ENCODE data around the gene FLG2.
"Not testable (repeated sequence)": the region's sequence is repeated elsewhere in the genome, so short reads cannot be mapped to it uniquely, and the experiment has no call there.

The FLG2 gene

GRCh38 chr1:152309955-152310354 lies 49.9 kb downstream of the FLG2 start:
- TF ChIP-seq CTCF (IDR thresholded peaks at IDR 0.05; ENCODE audit: insufficient read depth, low read length, poor library complexity, severe bottlenecking), result no peak
- DNase-seq (ENCODE audit: extremely low read depth, insufficient read length), result no peak
- H3K36me3 ChIP-seq (ENCODE audit: control insufficient read depth, insufficient read depth, low read length), result no peaks in the 10 kb centered on the region
- H3K4me3 ChIP-seq (replicated peaks; ENCODE audit: low read depth, low read length), result no peak overlapping the region
- H3K27me3 ChIP-seq (replicated peaks; ENCODE audit: control insufficient read depth, insufficient read depth, low read length), result no peaks in the 10 kb centered on the region

- H3K36me3 ChIP-seq (ENCODE audit: control insufficient read depth, insufficient read depth, low read length); H3K4me3 ChIP-seq (replicated peaks; ENCODE audit: low read depth, low read length); DNase-seq (ENCODE audit: extremely low read depth, insufficient read length); H3K27me3 ChIP-seq (replicated peaks; ENCODE audit: control insufficient read depth, insufficient read depth, low read length): not testable (repeated sequence)
Observed at GRCh38 chr1:152309320-152309901, 50.4 kb downstream of the FLG2 start.

GRCh38 chr1:152308758-152309157 lies 51.0 kb downstream of the FLG2 start:
- not testable (repeated sequence) for H3K4me3 ChIP-seq (replicated peaks; ENCODE audit: low read depth, low read length); H3K36me3 ChIP-seq (ENCODE audit: control insufficient read depth, insufficient read depth, low read length); DNase-seq (ENCODE audit: extremely low read depth, insufficient read length); H3K27me3 ChIP-seq (replicated peaks; ENCODE audit: control insufficient read depth, insufficient read depth, low read length)

DNA sequence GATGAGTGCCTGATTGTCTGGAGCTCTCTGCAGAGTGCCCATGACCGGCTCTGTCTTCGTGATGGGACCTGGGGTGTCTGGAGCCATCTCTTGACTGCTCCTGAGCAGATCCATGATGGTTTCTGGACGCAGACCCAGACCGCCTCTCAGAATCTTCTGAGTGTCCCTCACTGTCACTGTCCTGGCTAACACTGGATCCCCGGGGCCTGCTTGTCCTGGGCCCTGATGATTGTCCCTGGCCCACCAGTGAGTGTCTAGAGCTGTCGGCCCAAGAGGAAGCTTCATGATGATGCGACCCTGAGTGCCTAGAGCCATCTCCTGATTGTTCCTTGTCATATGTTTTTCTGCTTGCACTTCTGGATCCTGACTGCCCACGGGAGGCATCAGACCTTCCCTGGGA lies 51.8 kb downstream of the FLG2 start:
- H3K4me3 ChIP-seq (replicated peaks; ENCODE audit: low read depth, low read length); DNase-seq (ENCODE audit: extremely low read depth, insufficient read length); H3K27me3 ChIP-seq (replicated peaks; ENCODE audit: control insufficient read depth, insufficient read depth, low read length); H3K36me3 ChIP-seq (ENCODE audit: control insufficient read depth, insufficient read depth, low read length): not testable (repeated sequence)

- not testable (repeated sequence) for DNase-seq (ENCODE audit: extremely low read depth, insufficient read length); H3K27me3 ChIP-seq (replicated peaks; ENCODE audit: control insufficient read depth, insufficient read depth, low read length); H3K36me3 ChIP-seq (ENCODE audit: control insufficient read depth, insufficient read depth, low read length); H3K4me3 ChIP-seq (replicated peaks; ENCODE audit: low read depth, low read length)
Observed at GRCh38 chr1:152306123-152306522, 53.7 kb downstream of the FLG2 start.

DNA sequence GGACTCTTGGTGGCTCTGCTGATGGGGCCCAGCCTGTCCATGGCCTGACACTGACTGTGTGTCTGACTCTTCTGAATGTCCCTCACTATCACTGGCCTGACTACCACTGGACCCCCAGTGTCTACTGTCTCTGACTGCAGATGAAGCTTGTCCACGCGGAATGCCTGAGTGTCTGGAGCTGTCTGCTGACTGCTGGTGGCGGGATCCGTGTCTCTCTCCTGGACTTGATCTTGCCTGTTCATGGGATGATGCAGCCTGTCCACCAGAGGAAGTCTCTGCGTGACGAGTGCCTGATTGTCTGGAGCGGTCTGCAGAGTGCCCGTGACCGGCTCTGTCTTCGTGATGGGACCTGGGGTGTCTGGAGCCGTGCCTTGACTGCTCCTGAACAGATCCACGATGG lies 55.0 kb downstream of the FLG2 start:
- not testable (repeated sequence) for H3K4me3 ChIP-seq (replicated peaks; ENCODE audit: low read depth, low read length); H3K36me3 ChIP-seq (ENCODE audit: control insufficient read depth, insufficient read depth, low read length); H3K27me3 ChIP-seq (replicated peaks; ENCODE audit: control insufficient read depth, insufficient read depth, low read length); DNase-seq (ENCODE audit: extremely low read depth, insufficient read length)

DNA sequence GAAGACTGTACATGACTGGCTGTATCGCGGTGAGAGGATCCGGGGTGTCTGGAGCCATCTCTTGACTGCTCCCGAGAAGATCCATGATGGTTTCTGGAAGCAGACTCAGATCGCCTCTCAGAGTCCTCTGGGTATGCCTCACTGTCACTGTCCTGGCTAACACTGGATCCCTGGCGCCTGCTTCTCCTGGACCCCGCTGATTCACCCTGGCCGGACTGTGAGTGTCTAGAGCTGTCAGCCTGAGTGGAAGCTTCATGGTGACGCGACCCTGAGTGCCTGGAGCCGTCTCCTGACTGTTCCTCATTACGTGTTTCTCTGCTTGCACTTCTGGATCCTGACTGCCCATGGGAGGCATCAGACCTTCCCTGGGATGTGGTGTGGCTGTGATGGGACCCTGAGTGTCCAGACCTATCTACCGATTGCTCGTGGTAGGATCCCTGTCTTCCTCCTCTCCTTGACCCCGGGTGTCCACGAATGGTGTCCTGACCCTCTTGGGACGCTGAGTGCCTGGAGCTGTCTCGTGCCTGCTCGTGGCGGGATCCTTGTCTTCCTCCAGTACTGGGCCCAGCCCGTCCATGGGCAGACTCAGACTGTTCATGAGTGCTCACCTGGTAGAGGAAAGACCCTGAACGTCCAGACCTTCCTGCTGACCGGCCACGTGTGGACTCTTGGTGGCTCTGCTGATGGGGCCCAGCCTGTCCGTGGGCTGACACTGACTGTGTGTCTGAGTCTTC lies 56.5 kb downstream of the FLG2 start:
- H3K27me3 ChIP-seq (replicated peaks; ENCODE audit: control insufficient read depth, insufficient read depth, low read length); H3K36me3 ChIP-seq (ENCODE audit: control insufficient read depth, insufficient read depth, low read length); DNase-seq (ENCODE audit: extremely low read depth, insufficient read length); H3K4me3 ChIP-seq (replicated peaks; ENCODE audit: low read depth, low read length): not testable (repeated sequence)
